Lung (tissue), 12 donors: Measurements from ENCODE around the gene PLSCR2. TPM values are rescaled to one million over a fixed set of nuclear protein-coding genes. Genes with fewer than 3 reads are reported as not detected.
"Not testable (repeated sequence)": the region's sequence is repeated elsewhere in the genome, so short reads cannot be mapped to it uniquely, and the experiment has no call there.

Source experiments
- ATAC-seq: fragments of 200-7000 bp; cut with Tn5 transposase; one replicate; pipeline ENCODE4 v1.9.1; 2020; ENCODE audit warnings: moderate number of reproducible peaks; ENCODE audit not compliant: insufficient read depth, low FRiP score
- DNase-seq, 3 donors: peaks; one replicate each; pipeline ENCODE4 v3.0.0-alpha.2; 2013 to 2017
- H3K27ac ChIP-seq, 2 donors: one replicate each; pipeline ENCODE4 v1.5.1; 2013; ENCODE audit warnings: mild to moderate bottlenecking in 2 of 2, moderate library complexity in 2 of 2, control low read depth in 1 of 2, inconsistent platforms in 1 of 2, low read depth in 1 of 2, low read length in 1 of 2
- H3K27me3 ChIP-seq, 3 donors: one replicate each; pipeline ENCODE4 v1.5.1; 2013; ENCODE audit warnings: low read length in 2 of 3; ENCODE audit not compliant: control insufficient read depth in 3 of 3, insufficient read depth in 3 of 3
- H3K36me3 ChIP-seq, 4 donors: one replicate each; pipeline ENCODE4 v1.5.1; 2013; ENCODE audit warnings: low read length in 4 of 4, mild to moderate bottlenecking in 1 of 4, moderate library complexity in 1 of 4; ENCODE audit not compliant: control insufficient read depth in 4 of 4, insufficient read depth in 4 of 4
- H3K4me1 ChIP-seq, 5 donors: one replicate each; pipeline ENCODE4 v1.5.1; 2013; ENCODE audit warnings: low read length in 5 of 5, mild to moderate bottlenecking in 2 of 5, moderate library complexity in 1 of 5; ENCODE audit not compliant: control insufficient read depth in 5 of 5, insufficient read depth in 5 of 5
- H3K4me3 ChIP-seq: one replicate; pipeline ENCODE4 v1.5.1; 2013; ENCODE audit warnings: mild to moderate bottlenecking, control low read depth, moderate library complexity
- H3K9ac ChIP-seq, 2 donors: one replicate each; pipeline ENCODE4 v1.5.1; 2013; ENCODE audit warnings: low read length in 2 of 2, control low read depth in 1 of 2; ENCODE audit not compliant: insufficient read depth in 1 of 2
- H3K9me3 ChIP-seq, 4 donors: one replicate each; pipeline ENCODE4 v1.5.1; 2013; ENCODE audit warnings: low read length in 3 of 4, mild to moderate bottlenecking in 1 of 4, moderate library complexity in 1 of 4; ENCODE audit not compliant: control insufficient read depth in 4 of 4, insufficient read depth in 3 of 4
- WGBS, 2 donors: extraction: QIAGEN DNeasy Blood & Tissue Kit; methylation state at CpG; one replicate each; pipeline ENCODE4 v1.1.7; 2013; 5-methylcytosine and 5-hydroxymethylcytosine counted together
- polyA plus RNA-seq, 2 donors: library from polyadenylated mRNA; stranded (reverse); fragments of 200-250 nt; gene quantifications; one replicate each; pipeline ENCODE4 v1.2.1, GENCODE V29; 2013
- total RNA-seq, 2 donors: library from RNA; depleted of rRNA in 1 of 2; stranded (reverse); fragments of >200 nt in 1 of 2; gene quantifications; one replicate each; pipeline ENCODE4 v1.2.1, GENCODE V29; 2014 to 2021
- TF ChIP-seq, protein P1 (sequence below): IDR thresholded peaks from 2 replicates; pipeline ENCODE4 v1.5.1; 2012; ENCODE audit warnings: mild to moderate bottlenecking; ENCODE audit errors: control extremely low read depth, extremely low read depth
- donor health status: control.
- donor health status: control.
- donor health status: Bipolar disorder and iron deficiency.
- donor health status: healthy.
- donor health status: DM: yes; HTN: yes; CAD: no.

Gene PLSCR2
- total and polyA plus RNA-seq, 4 donors = 0.03 to 0.33 TPM; not detected in 2

DNA sequence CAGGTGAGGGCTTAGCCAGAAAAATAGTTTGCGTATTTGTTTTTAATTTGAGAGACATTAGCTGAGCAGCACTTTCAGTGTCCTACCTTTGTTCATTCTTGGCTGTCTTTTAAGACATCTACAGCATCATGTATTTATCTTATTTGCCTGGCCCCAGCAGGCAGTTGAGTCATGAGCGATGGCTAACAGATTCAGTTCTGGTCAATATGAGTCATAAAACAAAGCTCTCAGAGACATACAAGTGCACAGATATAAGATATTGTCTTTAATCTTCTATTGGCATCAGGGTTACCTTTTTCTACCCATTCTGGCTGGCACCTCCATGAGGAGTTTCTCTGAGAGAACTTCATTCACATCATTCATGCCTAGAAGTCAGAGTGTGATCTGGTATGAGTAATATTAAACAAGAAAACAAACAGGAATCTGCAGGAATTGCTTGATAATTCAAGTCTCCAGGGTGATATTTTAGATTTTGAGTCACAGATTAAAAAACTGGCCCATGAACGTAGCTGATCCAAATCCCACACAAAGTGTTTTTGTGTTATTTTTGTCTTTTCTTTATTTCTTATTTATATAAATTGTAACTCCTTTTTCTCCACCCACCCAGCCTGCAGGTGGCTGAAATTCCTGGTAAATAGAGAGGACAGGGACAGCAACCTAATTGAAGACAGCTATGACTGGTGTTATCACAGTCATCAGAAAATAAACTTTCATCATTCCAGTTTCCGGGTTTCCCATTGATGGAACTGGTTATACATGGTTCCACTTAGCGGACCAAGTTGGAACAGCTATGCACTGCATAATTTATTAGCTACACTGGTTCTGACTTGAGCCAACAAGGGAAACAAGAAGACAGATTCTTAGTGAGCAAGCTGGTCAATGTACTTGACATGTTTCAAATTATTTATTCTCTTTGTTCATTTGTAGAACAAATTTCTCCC is 47.3 kb downstream of the PLSCR2 start:
- no peaks in the 10 kb centered on the region for H3K27me3 ChIP-seq
- H3K4me1 ChIP-seq = no peaks in the 10 kb centered on the region
- H3K9ac ChIP-seq = no peak overlapping the region
- no peak for ATAC-seq
- no peak for DNase-seq
- no peaks in the 10 kb centered on the region for H3K9me3 ChIP-seq
- no peak overlapping the region for H3K27ac ChIP-seq
- H3K4me3 ChIP-seq = no peak overlapping the region
- no peaks in the 10 kb centered on the region for H3K36me3 ChIP-seq
- TF ChIP-seq, protein P1, sequence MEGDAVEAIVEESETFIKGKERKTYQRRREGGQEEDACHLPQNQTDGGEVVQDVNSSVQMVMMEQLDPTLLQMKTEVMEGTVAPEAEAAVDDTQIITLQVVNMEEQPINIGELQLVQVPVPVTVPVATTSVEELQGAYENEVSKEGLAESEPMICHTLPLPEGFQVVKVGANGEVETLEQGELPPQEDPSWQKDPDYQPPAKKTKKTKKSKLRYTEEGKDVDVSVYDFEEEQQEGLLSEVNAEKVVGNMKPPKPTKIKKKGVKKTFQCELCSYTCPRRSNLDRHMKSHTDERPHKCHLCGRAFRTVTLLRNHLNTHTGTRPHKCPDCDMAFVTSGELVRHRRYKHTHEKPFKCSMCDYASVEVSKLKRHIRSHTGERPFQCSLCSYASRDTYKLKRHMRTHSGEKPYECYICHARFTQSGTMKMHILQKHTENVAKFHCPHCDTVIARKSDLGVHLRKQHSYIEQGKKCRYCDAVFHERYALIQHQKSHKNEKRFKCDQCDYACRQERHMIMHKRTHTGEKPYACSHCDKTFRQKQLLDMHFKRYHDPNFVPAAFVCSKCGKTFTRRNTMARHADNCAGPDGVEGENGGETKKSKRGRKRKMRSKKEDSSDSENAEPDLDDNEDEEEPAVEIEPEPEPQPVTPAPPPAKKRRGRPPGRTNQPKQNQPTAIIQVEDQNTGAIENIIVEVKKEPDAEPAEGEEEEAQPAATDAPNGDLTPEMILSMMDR = no peak
- WGBS, 2 donors = 87 to 89% methylated on average over 5 of the region's 5 CpGs

GRCh38 chr3:146416366-146416765 is 53.0 kb downstream of the PLSCR2 start:
- Histone ChIP-seq H3K4me3 (no peak overlapping the region), H3K27ac (no peak overlapping the region), H3K4me1 (no peaks in the 10 kb centered on the region), H3K27me3 (no peaks in the 10 kb centered on the region), H3K9ac (no peak overlapping the region), H3K9me3 (peaks cover 0 to 7% (median 0%) of the 10 kb centered on the region in 4 donors), H3K36me3 (no peaks in the 10 kb centered on the region)
- no peak for DNase-seq
- no peak for ATAC-seq
- 76 to 85% methylated on average over 2 of the region's 2 CpGs for WGBS, 2 donors
- TF ChIP-seq, protein P1 = no peak

GRCh38 chr3:146414010-146414409 is 55.4 kb downstream of the PLSCR2 start:
- DNase-seq (no peak), ATAC-seq (no peak)
- Histone ChIP-seq H3K27me3 (no peaks in the 10 kb centered on the region), H3K4me1 (no peaks in the 10 kb centered on the region), H3K4me3 (no peak overlapping the region), H3K9me3 (peaks cover 0 to 10% (median 0%) of the 10 kb centered on the region in 4 donors), H3K9ac (no peak overlapping the region), H3K36me3 (no peaks in the 10 kb centered on the region), H3K27ac (no peak overlapping the region)
- WGBS, 2 donors = 64 to 74% methylated on average over 1 of the region's 1 CpG
- TF ChIP-seq, protein P1 = no peak

DNA sequence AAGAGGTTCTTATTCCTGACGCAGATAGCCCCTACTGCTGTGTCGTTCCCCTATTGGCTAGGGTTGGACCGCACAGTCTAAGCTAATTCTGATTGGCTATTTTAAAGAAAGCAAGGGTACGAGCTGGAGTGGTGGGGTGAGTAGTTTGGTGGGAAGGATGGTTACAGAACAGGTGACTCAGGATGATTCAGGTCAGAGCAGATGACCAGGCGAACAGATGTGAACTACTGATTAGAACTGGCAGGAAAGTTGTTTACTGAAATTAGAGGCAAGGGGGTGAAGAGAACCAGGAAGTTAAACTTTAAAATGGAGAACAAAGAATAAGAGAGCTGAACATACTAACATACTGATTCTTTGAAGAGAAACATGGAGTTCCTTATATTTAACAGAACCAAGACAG is 56.6 kb downstream of the PLSCR2 start:
- 91 to 95% methylated on average over 5 of the region's 5 CpGs for WGBS, 2 donors
- H3K9ac ChIP-seq, H3K9me3 ChIP-seq, H3K27ac ChIP-seq, H3K36me3 ChIP-seq, DNase-seq, ATAC-seq, H3K4me3 ChIP-seq, H3K27me3 ChIP-seq, H3K4me1 ChIP-seq: not testable (repeated sequence)
